Tongue (tissue), 2 donors: Measurements from ENCODE around the gene BICDL2. TPM values are rescaled to one million over a fixed set of nuclear protein-coding genes. Genes with fewer than 3 reads are reported as not detected.

ENCODE experiments used
- DNase-seq: peaks from one replicate; pipeline ENCODE4 v3.0.0-alpha.2; 2015
- total RNA-seq: library from RNA; depleted of rRNA; stranded (reverse); fragments of >200 nt; gene quantifications from one replicate; pipeline ENCODE4 v1.2.3, GENCODE V29; 2014

The BICDL2 gene
- total RNA-seq, 1 donor from 2014 or later = 15.8 TPM

- peak; percentile 99 for DNase-seq
Observed at GRCh38 chr16:3023669-3024478, 12.9 kb downstream of the BICDL2 start, which contains the start of the genes HCFC1R1 and THOC6. TSS of gene HCFC1R1 (minus strand) at chr16:3023942. CDS start at chr16:3023941, 1 bp downstream. TSS of gene THOC6 (plus strand) at chr16:3024035. CDS start at chr16:3024327, 292 bp downstream.

GRCh38 chr16:3023415-3023668 is 13.4 kb downstream of the BICDL2 start:
- DNase-seq = peak; percentile 79

- no peak for DNase-seq
Observed at GRCh38 chr16:3022684-3023414, 13.9 kb downstream of the BICDL2 start.

GRCh38 chr16:3022208-3022683 is 14.5 kb downstream of the BICDL2 start:
- peak; percentile 93 for DNase-seq

GRCh38 chr16:3021449-3022207 is 15.1 kb downstream of the BICDL2 start:
- peak; percentile 90 for DNase-seq

- DNase-seq = peak; percentile 78
Observed at GRCh38 chr16:3020604-3021448, 15.9 kb downstream of the BICDL2 start.

GRCh38 chr16:3020247-3020603 is 16.5 kb downstream of the BICDL2 start, which contains the start of gene TNFRSF12A:
TSS of gene TNFRSF12A (plus strand) at chr16:3020368. CDS start at chr16:3020398, 30 bp downstream.
- peak; percentile 90 for DNase-seq

GRCh38 chr16:3019594-3020246 is 17.0 kb downstream of the BICDL2 start:
- DNase-seq = no peak

GRCh38 chr16:3017794-3018506 is 18.8 kb downstream of the BICDL2 start, which contains the start of gene CLDN6:
TSS of gene CLDN6 (minus strand) at chr16:3018183. CDS start at chr16:3016021, 2,162 bp downstream.
- no peak for DNase-seq

- DNase-seq = no peak
Observed at GRCh38 chr16:3017344-3017743, 19.4 kb downstream of the BICDL2 start.

GRCh38 chr16:3015865-3016521 is 20.8 kb downstream of the BICDL2 start:
- no peak for DNase-seq

- no peak for DNase-seq
Observed at GRCh38 chr16:3014971-3015370, 21.8 kb downstream of the BICDL2 start.

- no peak for DNase-seq
Observed at GRCh38 chr16:3013998-3014690, 22.6 kb downstream of the BICDL2 start.

GRCh38 chr16:3013491-3013951 is 23.2 kb downstream of the BICDL2 start:
- no peak for DNase-seq

GRCh38 chr16:3012828-3013420 is 23.8 kb downstream of the BICDL2 start, which contains the start of gene CLDN9:
TSS of gene CLDN9 (plus strand) at chr16:3012923. CDS start at chr16:3013363, 440 bp downstream.
- no peak for DNase-seq

GRCh38 chr16:3012246-3012645 is 24.5 kb downstream of the BICDL2 start:
- no peak for DNase-seq

- DNase-seq = no peak
Observed at GRCh38 chr16:3010510-3010909, 26.2 kb downstream of the BICDL2 start.
